Liver (tissue), 9 donors: ENCODE results near the gene SORCS2. TPM values are rescaled to one million over a fixed set of nuclear protein-coding genes. Genes with fewer than 3 reads are reported as not detected.

Source experiments
- DNase-seq: peaks from one replicate; pipeline ENCODE4 v3.0.0-alpha.2; 2017; ENCODE audit warnings: low spot score
- H3K27ac ChIP-seq, 2 donors: one replicate each; pipeline ENCODE4 v1.7.0; 2013; ENCODE audit warnings: inconsistent platforms in 2 of 2, low read length in 2 of 2, control low read depth in 1 of 2, low read depth in 1 of 2, mild to moderate bottlenecking in 1 of 2
- H3K27me3 ChIP-seq, 4 donors: one replicate each; pipeline versions ENCODE4 v1.6.1 to v1.7.0; 2013; ENCODE audit warnings: low read length in 3 of 4, inconsistent platforms in 1 of 4, mild to moderate bottlenecking in 1 of 4, moderate library complexity in 1 of 4; ENCODE audit not compliant: control insufficient read depth in 4 of 4, insufficient read depth in 4 of 4
- H3K36me3 ChIP-seq, 4 donors: one replicate each; pipeline versions ENCODE4 v1.6.1 to v1.7.0; 2013; ENCODE audit warnings: low read length in 3 of 4, mild to moderate bottlenecking in 3 of 4, low read depth in 1 of 4, moderate library complexity in 1 of 4; ENCODE audit not compliant: control insufficient read depth in 4 of 4, insufficient read depth in 3 of 4
- H3K4me1 ChIP-seq, 4 donors: one replicate each; pipeline versions ENCODE4 v1.6.1 to v1.7.0; 2013; ENCODE audit warnings: low read length in 3 of 4, mild to moderate bottlenecking in 3 of 4, moderate library complexity in 1 of 4; ENCODE audit not compliant: control insufficient read depth in 4 of 4, insufficient read depth in 4 of 4
- H3K4me3 ChIP-seq, 3 donors: one replicate each; pipeline versions ENCODE4 v1.6.1 to v1.7.0; 2013; ENCODE audit warnings: low read length in 3 of 3, control low read depth in 1 of 3, low read depth in 1 of 3, mild to moderate bottlenecking in 1 of 3
- H3K9ac ChIP-seq, 2 donors: one replicate each; pipeline ENCODE4 v1.7.0; 2013; ENCODE audit warnings: low read length in 2 of 2, mild to moderate bottlenecking in 2 of 2, moderate library complexity in 2 of 2, control low read depth in 1 of 2, low read depth in 1 of 2
- H3K9me3 ChIP-seq, 4 donors: one replicate each; pipeline versions ENCODE4 v1.6.1 to v1.7.0; 2013; ENCODE audit warnings: low read length in 3 of 4; ENCODE audit not compliant: control insufficient read depth in 4 of 4
- ATF3 ChIP-seq: IDR thresholded peaks from 2 replicates; pipeline ENCODE4 v1.6.1; 2016; ENCODE audit warnings: antibody characterized with exemption
- CTCF ChIP-seq: fragments of 150-350 bp; IDR thresholded peaks from 2 replicates; pipeline ENCODE4 v1.5.1; 2017; ENCODE audit warnings: improper control_type of control experiment, low read depth, low read length; ENCODE audit not compliant: missing input control
- EGR1 ChIP-seq, 2 donors: IDR thresholded peaks; 2 replicates each; pipeline ENCODE4 v1.6.1; 2016 to 2018; ENCODE audit warnings: antibody characterized with exemption in 2 of 2, low read depth in 2 of 2
- FOXA1 ChIP-seq: IDR thresholded peaks from 2 replicates; pipeline ENCODE4 v1.6.1; 2016; ENCODE audit warnings: antibody characterized with exemption
- FOXA2 ChIP-seq: IDR thresholded peaks from 2 replicates; pipeline ENCODE4 v1.6.1; 2016; ENCODE audit warnings: antibody characterized with exemption
- GABPA ChIP-seq, 2 donors: IDR thresholded peaks in 1 of 2; conservative IDR thresholded peaks in 1 of 2; 2 replicates each; pipeline ENCODE4 v1.6.1; 2016; ENCODE audit warnings: antibody characterized with exemption in 2 of 2, mild to moderate bottlenecking in 1 of 2, moderate library complexity in 1 of 2
- HNF4A ChIP-seq, 2 donors: conservative IDR thresholded peaks; 2 replicates each; pipeline ENCODE4 v1.6.1; 2016; ENCODE audit warnings: antibody characterized with exemption in 2 of 2, mild to moderate bottlenecking in 2 of 2
- HNF4G ChIP-seq: IDR thresholded peaks from 2 replicates; pipeline ENCODE4 v1.6.1; 2016; ENCODE audit warnings: antibody characterized with exemption
- JUND ChIP-seq, 2 donors: IDR thresholded peaks; 2 replicates each; pipeline ENCODE4 v1.6.1; 2016; ENCODE audit warnings: antibody characterized with exemption in 2 of 2
- NR2F2 ChIP-seq: IDR thresholded peaks from 2 replicates; pipeline ENCODE4 v1.6.1; 2016; ENCODE audit warnings: antibody characterized with exemption
- RAD21 ChIP-seq, 2 donors: IDR thresholded peaks; 2 replicates each; pipeline ENCODE4 v1.6.1; 2016; ENCODE audit warnings: antibody characterized with exemption in 2 of 2, mild to moderate bottlenecking in 2 of 2
- RXRA ChIP-seq, 2 donors: IDR thresholded peaks; 2 replicates each; pipeline ENCODE4 v1.6.1; 2017 to 2018; ENCODE audit warnings: antibody characterized with exemption in 2 of 2, mild to moderate bottlenecking in 1 of 2
- SP1 ChIP-seq: IDR thresholded peaks from 2 replicates; pipeline ENCODE4 v1.6.1; 2018; ENCODE audit warnings: antibody characterized with exemption, mild to moderate bottlenecking
- TAF1 ChIP-seq: conservative IDR thresholded peaks from 2 replicates; pipeline ENCODE4 v1.6.1; 2016; ENCODE audit warnings: antibody characterized with exemption, mild to moderate bottlenecking
- YY1 ChIP-seq: IDR thresholded peaks from 2 replicates; pipeline ENCODE4 v1.6.1; 2016; ENCODE audit warnings: antibody characterized with exemption, mild to moderate bottlenecking
- ZBTB33 ChIP-seq: IDR thresholded peaks from 2 replicates; pipeline ENCODE4 v1.6.1; 2016; ENCODE audit warnings: antibody characterized with exemption
- WGBS: extraction: QIAGEN DNeasy Blood & Tissue Kit; methylation state at CpG from one replicate; pipeline ENCODE4 v1.1.7; 2013; 5-methylcytosine and 5-hydroxymethylcytosine counted together
- polyA plus RNA-seq, 2 donors: library from polyadenylated mRNA; stranded (reverse) in 1 of 2; unstranded in 1 of 2; fragments of 200-250 nt in 1 of 2; fragments of >200 nt in 1 of 2; fragmentation: Nextera tagmentation in 1 of 2; extraction: Ambion mirVana in 1 of 2; gene quantifications; one replicate each; pipeline versions ENCODE4 v1.2.1 to v1.2.3, GENCODE V29; 2013 to 2015
- total RNA-seq, 2 donors: library from RNA; depleted of rRNA; stranded (reverse); fragments of >200 nt; gene quantifications; one replicate each; pipeline ENCODE4 v1.2.3, GENCODE V29; 2014
- TF ChIP-seq, protein P1 (sequence below): IDR thresholded peaks from 2 replicates; pipeline ENCODE4 v1.6.1; 2016; ENCODE audit warnings: antibody characterized with exemption, mild to moderate bottlenecking
- TF ChIP-seq, protein P2 (sequence below): IDR thresholded peaks from 2 replicates; pipeline ENCODE4 v1.6.1; 2016; ENCODE audit warnings: antibody characterized with exemption
- donor health status: healthy.
- donor health status: healthy.
- donor health status: healthy.
- donor health status: healthy.
- donor health status: healthy.

The SORCS2 gene
- total and polyA plus RNA-seq, 4 donors: 0.10 to 1.4 (median 0.92) TPM

DNA sequence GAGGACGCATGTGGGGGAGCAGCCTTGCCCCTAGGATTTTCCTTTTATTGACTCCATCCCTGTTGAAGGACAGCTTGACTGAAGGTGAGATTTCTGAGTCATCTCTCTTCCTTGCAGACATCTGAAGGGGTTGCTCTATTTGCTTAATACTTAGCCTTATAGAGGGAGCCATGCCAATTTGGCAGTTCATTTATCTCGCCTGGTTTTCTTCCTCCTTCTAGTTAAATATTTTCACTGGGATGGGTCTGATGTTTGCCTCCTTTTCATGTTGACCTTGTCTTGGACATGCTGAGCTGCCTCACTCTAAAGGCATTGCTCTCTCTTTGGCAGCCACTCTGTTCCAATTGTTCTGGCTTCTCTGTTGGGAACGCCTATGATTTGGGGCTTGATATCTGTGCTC, 393.4 kb downstream of the SORCS2 start:
- peaks cover 2 to 9% (median 7%) of the 10 kb centered on the region in 4 donors for H3K9me3 ChIP-seq
- no peaks in the 10 kb centered on the region for H3K36me3 ChIP-seq
- H3K9ac ChIP-seq: no peak overlapping the region
- TF ChIP-seq SP1 (no peak), GABPA (IDR thresholded peaks at IDR 0.05 in 1 of 2, conservative IDR thresholded peaks at IDR 0.05 in 1 of 2) (no peak), RAD21 (IDR thresholded peaks at IDR 0.05) (no peak), ZBTB33 (no peak), HNF4A (conservative IDR thresholded peaks at IDR 0.05) (no peak), EGR1 (IDR thresholded peaks at IDR 0.05; ENCODE audit: low read depth in 2 of 2) (no peak), ATF3 (no peak), NR2F2 (no peak), FOXA2 (no peak), YY1 (no peak), CTCF (no peak), FOXA1 (no peak), HNF4G (no peak), JUND (IDR thresholded peaks at IDR 0.05) (no peak), TAF1 (no peak), RXRA (IDR thresholded peaks at IDR 0.05) (no peak)
- TF ChIP-seq, protein P1, sequence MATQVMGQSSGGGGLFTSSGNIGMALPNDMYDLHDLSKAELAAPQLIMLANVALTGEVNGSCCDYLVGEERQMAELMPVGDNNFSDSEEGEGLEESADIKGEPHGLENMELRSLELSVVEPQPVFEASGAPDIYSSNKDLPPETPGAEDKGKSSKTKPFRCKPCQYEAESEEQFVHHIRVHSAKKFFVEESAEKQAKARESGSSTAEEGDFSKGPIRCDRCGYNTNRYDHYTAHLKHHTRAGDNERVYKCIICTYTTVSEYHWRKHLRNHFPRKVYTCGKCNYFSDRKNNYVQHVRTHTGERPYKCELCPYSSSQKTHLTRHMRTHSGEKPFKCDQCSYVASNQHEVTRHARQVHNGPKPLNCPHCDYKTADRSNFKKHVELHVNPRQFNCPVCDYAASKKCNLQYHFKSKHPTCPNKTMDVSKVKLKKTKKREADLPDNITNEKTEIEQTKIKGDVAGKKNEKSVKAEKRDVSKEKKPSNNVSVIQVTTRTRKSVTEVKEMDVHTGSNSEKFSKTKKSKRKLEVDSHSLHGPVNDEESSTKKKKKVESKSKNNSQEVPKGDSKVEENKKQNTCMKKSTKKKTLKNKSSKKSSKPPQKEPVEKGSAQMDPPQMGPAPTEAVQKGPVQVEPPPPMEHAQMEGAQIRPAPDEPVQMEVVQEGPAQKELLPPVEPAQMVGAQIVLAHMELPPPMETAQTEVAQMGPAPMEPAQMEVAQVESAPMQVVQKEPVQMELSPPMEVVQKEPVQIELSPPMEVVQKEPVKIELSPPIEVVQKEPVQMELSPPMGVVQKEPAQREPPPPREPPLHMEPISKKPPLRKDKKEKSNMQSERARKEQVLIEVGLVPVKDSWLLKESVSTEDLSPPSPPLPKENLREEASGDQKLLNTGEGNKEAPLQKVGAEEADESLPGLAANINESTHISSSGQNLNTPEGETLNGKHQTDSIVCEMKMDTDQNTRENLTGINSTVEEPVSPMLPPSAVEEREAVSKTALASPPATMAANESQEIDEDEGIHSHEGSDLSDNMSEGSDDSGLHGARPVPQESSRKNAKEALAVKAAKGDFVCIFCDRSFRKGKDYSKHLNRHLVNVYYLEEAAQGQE: no peak
- TF ChIP-seq, protein P2, sequence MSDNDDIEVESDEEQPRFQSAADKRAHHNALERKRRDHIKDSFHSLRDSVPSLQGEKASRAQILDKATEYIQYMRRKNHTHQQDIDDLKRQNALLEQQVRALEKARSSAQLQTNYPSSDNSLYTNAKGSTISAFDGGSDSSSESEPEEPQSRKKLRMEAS: no peak
- H3K4me1 ChIP-seq: no peaks in the 10 kb centered on the region
- H3K4me3 ChIP-seq: no peak overlapping the region
- H3K27me3 ChIP-seq: peaks cover 0 to 2% (median 0%) of the 10 kb centered on the region in 4 donors
- 84% methylated on average over 3 of the region's 3 CpGs for WGBS
- DNase-seq: no peak
- no peak overlapping the region for H3K27ac ChIP-seq
